Heart right ventricle (tissue), 16 donors: ENCODE results near the gene PDE4D. TPM values are rescaled to one million over a fixed set of nuclear protein-coding genes. Genes with fewer than 3 reads are reported as not detected.

ENCODE experiments used
- ATAC-seq, 8 donors: fragments of 200-7000 bp; cut with Tn5 transposase; one replicate each; pipeline ENCODE4 v1.9.1; 2020; ENCODE audit warnings: mild to moderate bottlenecking in 8 of 8, moderate library complexity in 8 of 8, moderate number of reproducible peaks in 1 of 8
- DNase-seq, 2 donors: peaks; one replicate each; pipeline ENCODE4 v3.0.0-alpha.2; 2020
- H3K27ac ChIP-seq, 10 donors: fragments of 200-600 bp; sonication (generic) in 2 of 10; one replicate each; pipeline versions ENCODE4 v1.5.0 to v1.8.0; 2020 to 2022; ENCODE audit warnings: mild to moderate bottlenecking in 3 of 10
- H3K27me3 ChIP-seq, 7 donors: fragments of 200-600 bp; one replicate each; pipeline ENCODE4 v1.8.0; 2021 to 2022; ENCODE audit warnings: mild to moderate bottlenecking in 2 of 7
- H3K36me3 ChIP-seq, 9 donors: fragments of 200-600 bp; sonication (generic) in 1 of 9; one replicate each; pipeline versions ENCODE4 v1.5.0 to v1.8.0; 2020 to 2022; ENCODE audit warnings: mild to moderate bottlenecking in 2 of 9
- H3K4me1 ChIP-seq, 9 donors: fragments of 200-600 bp; sonication (generic) in 1 of 9; one replicate each; pipeline versions ENCODE4 v1.5.0 to v1.8.0; 2020 to 2022; ENCODE audit warnings: mild to moderate bottlenecking in 4 of 9
- H3K4me3 ChIP-seq, 10 donors: fragments of 200-600 bp; sonication (generic) in 2 of 10; one replicate each; pipeline versions ENCODE4 v1.5.0 to v1.8.0; 2020 to 2022; ENCODE audit warnings: mild to moderate bottlenecking in 7 of 10, moderate library complexity in 2 of 10
- H3K9me3 ChIP-seq, 11 donors: fragments of 200-600 bp in 10 of 11; sonication (generic) in 2 of 11; one replicate each; pipeline versions ENCODE4 v1.5.0 to v1.8.0; 2013 to 2022; ENCODE audit warnings: mild to moderate bottlenecking in 2 of 11, control low read depth in 1 of 11, moderate library complexity in 1 of 11
- WGBS, 2 donors: extraction: QIAGEN DNeasy Blood & Tissue Kit; methylation state at CpG; one replicate each; pipeline ENCODE4 v1.1.7; 2013; ENCODE audit warnings: inconsistent platforms in 1 of 2; 5-methylcytosine and 5-hydroxymethylcytosine counted together
- intact Hi-C, 10 donors: fragments of 100-400 bp; cut with DNase I; formaldehyde crosslinking; loops; one replicate each; pipeline versions ENCODE4 v1.11.1 to v1.14.2; 2022
- polyA plus RNA-seq, 2 donors: library from polyadenylated mRNA; stranded (reverse); fragments of 200-250 nt; gene quantifications; one replicate each; pipeline ENCODE4 v1.2.3, GENCODE V29; 2013
- total RNA-seq, 10 donors: library from RNA; stranded (reverse); fragmentation: NEBNext Ultra II Directional in 3 of 10; extraction: Animal tissue kit (Norgen Biotek cat#: 25700) in 3 of 10; gene quantifications; one replicate each; pipeline versions ENCODE4 v1.2.1 to v1.2.4, GENCODE V29; 2021 to 2023
- TF ChIP-seq, protein P1 (sequence below), 9 donors: fragments of 200-600 bp; sonication (generic) in 2 of 9; IDR thresholded peaks; one replicate each; pipeline versions ENCODE4 v1.5.0 to v1.8.0; 2021 to 2022; ENCODE audit warnings: antibody characterized with exemption in 9 of 9, mild to moderate bottlenecking in 5 of 9, moderate library complexity in 1 of 9
- donor health status: Arrhythmogenic right ventricular cardiomyopathy.
- donor health status: ischemic (EF 13 %, LVEDD 7.1; RV severe dilation, severe dysfunction).
- donor health status: healthy with polysubstance abuse.
- donor health status: DM: no; HTN: yes; CAD: no.
- donor health status: DM: no; HTN: no; CAD: no.
- donor health status: ischemic (EF 25% LVEDD 6.9; RV normal size, moderate dysfunction).
- donor health status: ischemic (EF 25% LVEDD 5.7; RV mildly dilated, moderate dysfunction).
- donor health status: healthy.
- donor health status: DM: yes; HTN: yes; CAD: no.
- donor health status: Ischemic cardiomyopathy.
- donor health status: ischemic (EF 35%, LVEDD 5.7; RV mildly dilated, moderate dysfunction).
- donor health status: nonischemic (EF 11% LVEDD 7.7; RV severe dilation, severe dysfunction).
- donor health status: DM: yes; HTN: yes; CAD: no.
- donor health status: PGD.
- donor health status: ischemic (EF 29% LVEDD 5.4; RV normal size, mild dysfunction).
- donor health status: nonischemic (EF 23%, LVEDD 6.1; RV moderate dilation, normal function).

Gene PDE4D
- total and polyA plus RNA-seq, 12 donors, result 5.8 to 83.2 (median 39.5) TPM

DNA sequence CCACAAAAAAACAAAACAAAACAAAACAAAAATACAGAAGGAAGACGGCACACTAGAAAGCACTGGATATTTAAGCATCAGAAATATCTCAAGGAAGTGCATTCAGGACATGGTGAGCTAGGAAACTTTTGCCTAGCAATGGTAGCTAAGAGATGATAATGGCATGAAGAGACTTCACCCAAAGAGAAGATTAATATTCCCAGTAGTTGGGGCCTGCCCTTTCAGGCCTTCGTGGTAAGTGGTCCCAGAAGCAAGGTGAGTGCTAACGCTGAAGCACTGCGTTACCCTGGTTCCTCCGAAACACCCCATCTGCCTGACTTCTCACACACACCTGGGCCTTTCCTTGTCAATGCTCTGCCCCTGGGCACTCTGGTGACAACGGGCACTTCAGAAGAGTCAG lies 725.5 kb downstream of the PDE4D start:
- H3K9me3 ChIP-seq, result no peaks in the 10 kb centered on the region
- H3K27me3 ChIP-seq, result no peaks in the 10 kb centered on the region
- WGBS, 2 donors, result 87% methylated on average over 6 of the region's 6 CpGs
- TF ChIP-seq, protein P1, sequence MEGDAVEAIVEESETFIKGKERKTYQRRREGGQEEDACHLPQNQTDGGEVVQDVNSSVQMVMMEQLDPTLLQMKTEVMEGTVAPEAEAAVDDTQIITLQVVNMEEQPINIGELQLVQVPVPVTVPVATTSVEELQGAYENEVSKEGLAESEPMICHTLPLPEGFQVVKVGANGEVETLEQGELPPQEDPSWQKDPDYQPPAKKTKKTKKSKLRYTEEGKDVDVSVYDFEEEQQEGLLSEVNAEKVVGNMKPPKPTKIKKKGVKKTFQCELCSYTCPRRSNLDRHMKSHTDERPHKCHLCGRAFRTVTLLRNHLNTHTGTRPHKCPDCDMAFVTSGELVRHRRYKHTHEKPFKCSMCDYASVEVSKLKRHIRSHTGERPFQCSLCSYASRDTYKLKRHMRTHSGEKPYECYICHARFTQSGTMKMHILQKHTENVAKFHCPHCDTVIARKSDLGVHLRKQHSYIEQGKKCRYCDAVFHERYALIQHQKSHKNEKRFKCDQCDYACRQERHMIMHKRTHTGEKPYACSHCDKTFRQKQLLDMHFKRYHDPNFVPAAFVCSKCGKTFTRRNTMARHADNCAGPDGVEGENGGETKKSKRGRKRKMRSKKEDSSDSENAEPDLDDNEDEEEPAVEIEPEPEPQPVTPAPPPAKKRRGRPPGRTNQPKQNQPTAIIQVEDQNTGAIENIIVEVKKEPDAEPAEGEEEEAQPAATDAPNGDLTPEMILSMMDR (IDR thresholded peaks at IDR 0.05), result no peak
- H3K36me3 ChIP-seq, result no peaks in the 10 kb centered on the region
- intact Hi-C loops, result loop anchor here in 3 of 10 donors (5.0 kb wide), 2 partner anchors 131 to 276 kb away; no protein-coding TSS in a partner anchor
- no peak for ATAC-seq
- DNase-seq, result no peak
- H3K27ac ChIP-seq, result no peak overlapping the region
- H3K4me3 ChIP-seq, result no peak overlapping the region
- H3K4me1 ChIP-seq, result peaks cover 0 to 17% (median 0%) of the 10 kb centered on the region in 9 donors

- Histone ChIP-seq H3K27me3 (no peaks in the 10 kb centered on the region), H3K9me3 (no peaks in the 10 kb centered on the region), H3K27ac (no peak overlapping the region), H3K4me1 (peaks cover 0 to 14% (median 3%) of the 10 kb centered on the region in 9 donors), H3K36me3 (no peaks in the 10 kb centered on the region), H3K4me3 (no peak overlapping the region)
- ATAC-seq, result no peak
- no peak for DNase-seq
- intact Hi-C loops, result no loop called here
- WGBS, 2 donors, result 81 to 89% methylated on average over 7 of the region's 7 CpGs
- TF ChIP-seq, protein P1 (IDR thresholded peaks at IDR 0.05), result no peak
These were observed 729.3 kb downstream of the PDE4D start for GRCh38 chr5:59164041-59164830.

- Histone ChIP-seq H3K4me1 (peaks cover 0 to 30% (median 14%) of the 10 kb centered on the region in 9 donors), H3K36me3 (no peaks in the 10 kb centered on the region), H3K27ac (no peak overlapping the region), H3K27me3 (no peaks in the 10 kb centered on the region), H3K9me3 (no peaks in the 10 kb centered on the region), H3K4me3 (no peak overlapping the region)
- DNase-seq (no peak), ATAC-seq (no peak)
- intact Hi-C loops, result no loop called here
- TF ChIP-seq, protein P1 (IDR thresholded peaks at IDR 0.05), result no peak
- WGBS, 2 donors, result 95 to 97% methylated on average over 9 of the region's 9 CpGs
These were observed 732.1 kb downstream of the PDE4D start for GRCh38 chr5:59161221-59162105.

- no peak overlapping the region for H3K4me3 ChIP-seq
- TF ChIP-seq, protein P1 (IDR thresholded peaks at IDR 0.05), result no peak
- peak in 4 of 8 donors; percentile 16 to 53 (median 28) for ATAC-seq
These were observed 734.7 kb downstream of the PDE4D start for GRCh38 chr5:59158637-59159391.

More at GRCh38 chr5:59158637-59159391, 734.7 kb downstream of the PDE4D start:
- Histone ChIP-seq H3K9me3 (no peaks in the 10 kb centered on the region), H3K4me1 (peaks cover 0 to 30% (median 14%) of the 10 kb centered on the region in 9 donors), H3K27me3 (no peaks in the 10 kb centered on the region), H3K36me3 (no peaks in the 10 kb centered on the region), H3K27ac (peak overlapping the region in 9 of 10 donors; percentile 34 to 84 (median 70))
- intact Hi-C loops, result loop anchor here in 2 of 10 donors (5.0 to 10.0 kb wide), 2 partner anchors 122 to 264 kb away; no protein-coding TSS in a partner anchor
- WGBS, 2 donors, result 14 to 31% methylated on average over 2 of the region's 2 CpGs
- DNase-seq, result no peak
